ENCODE data around the gene BTG3. TPM values are rescaled to one million over a fixed set of nuclear protein-coding genes. Genes with fewer than 3 reads are reported as not detected.

Gene BTG3
- total RNA-seq, 1 experiment from 2014 or later = 7.1 TPM

- H4K20me1 ChIP-seq (ENCODE audit: low read length) = no peaks in the 10 kb centered on the region
- no peaks in the 10 kb centered on the region for H3F3A ChIP-seq (ENCODE audit: low read length, unreplicated experiment)
- intact Hi-C loops (cut with micrococcal nuclease) = no loop called here
- TF ChIP-seq EZH2 (IDR thresholded peaks at IDR 0.05; ENCODE audit: low read length, unreplicated experiment) (no peak), EZH2phosphoT487 (IDR thresholded peaks at IDR 0.05; ENCODE audit: borderline replicate concordance, low read length) (no peak)
- TF ChIP-seq, protein P1, sequence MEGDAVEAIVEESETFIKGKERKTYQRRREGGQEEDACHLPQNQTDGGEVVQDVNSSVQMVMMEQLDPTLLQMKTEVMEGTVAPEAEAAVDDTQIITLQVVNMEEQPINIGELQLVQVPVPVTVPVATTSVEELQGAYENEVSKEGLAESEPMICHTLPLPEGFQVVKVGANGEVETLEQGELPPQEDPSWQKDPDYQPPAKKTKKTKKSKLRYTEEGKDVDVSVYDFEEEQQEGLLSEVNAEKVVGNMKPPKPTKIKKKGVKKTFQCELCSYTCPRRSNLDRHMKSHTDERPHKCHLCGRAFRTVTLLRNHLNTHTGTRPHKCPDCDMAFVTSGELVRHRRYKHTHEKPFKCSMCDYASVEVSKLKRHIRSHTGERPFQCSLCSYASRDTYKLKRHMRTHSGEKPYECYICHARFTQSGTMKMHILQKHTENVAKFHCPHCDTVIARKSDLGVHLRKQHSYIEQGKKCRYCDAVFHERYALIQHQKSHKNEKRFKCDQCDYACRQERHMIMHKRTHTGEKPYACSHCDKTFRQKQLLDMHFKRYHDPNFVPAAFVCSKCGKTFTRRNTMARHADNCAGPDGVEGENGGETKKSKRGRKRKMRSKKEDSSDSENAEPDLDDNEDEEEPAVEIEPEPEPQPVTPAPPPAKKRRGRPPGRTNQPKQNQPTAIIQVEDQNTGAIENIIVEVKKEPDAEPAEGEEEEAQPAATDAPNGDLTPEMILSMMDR (conservative IDR thresholded peaks at IDR 0.05; ENCODE audit: low read depth, low read length) = no peak
- H2AFZ ChIP-seq (ENCODE audit: low read length) = no peak overlapping the region
- no peaks in the 10 kb centered on the region for H3K9me2 ChIP-seq (replicated peaks; ENCODE audit: low read length)
- no peaks in the 10 kb centered on the region for H3K9me3 ChIP-seq (ENCODE audit: low read length)
- no peak overlapping the region for H3K27ac ChIP-seq (ENCODE audit: low read length)
- no peak overlapping the region for H3K9ac ChIP-seq (ENCODE audit: low read length)
- H3K4me3 ChIP-seq (ENCODE audit: low read length) = no peak overlapping the region
- 0 out of 2 replicates have a peak, but pooled peaks cover 4% of the 10 kb centered on the region for H3K27me3 ChIP-seq (ENCODE audit: low read length)
- ATAC-seq = no peak
- no peak overlapping the region for H3K4me2 ChIP-seq (ENCODE audit: low read length)
- BruUV-seq (replicated peaks) = no TSS peak
- H3K79me2 ChIP-seq (ENCODE audit: low read length) = no peaks in the 10 kb centered on the region
- ChIA-PET CTCF (no interaction called here), POLR2A (ENCODE audit: unreplicated experiment) (no interaction called here)
- no peaks in the 10 kb centered on the region for H3K4me1 ChIP-seq (ENCODE audit: insufficient read depth, low read length)
- no peak for DNase-seq
- no peaks in the 10 kb centered on the region for H3K36me3 ChIP-seq (ENCODE audit: low read depth, low read length)
Observed at GRCh38 chr21:17636711-17637110, 24.0 kb upstream of the BTG3 start.

DNA sequence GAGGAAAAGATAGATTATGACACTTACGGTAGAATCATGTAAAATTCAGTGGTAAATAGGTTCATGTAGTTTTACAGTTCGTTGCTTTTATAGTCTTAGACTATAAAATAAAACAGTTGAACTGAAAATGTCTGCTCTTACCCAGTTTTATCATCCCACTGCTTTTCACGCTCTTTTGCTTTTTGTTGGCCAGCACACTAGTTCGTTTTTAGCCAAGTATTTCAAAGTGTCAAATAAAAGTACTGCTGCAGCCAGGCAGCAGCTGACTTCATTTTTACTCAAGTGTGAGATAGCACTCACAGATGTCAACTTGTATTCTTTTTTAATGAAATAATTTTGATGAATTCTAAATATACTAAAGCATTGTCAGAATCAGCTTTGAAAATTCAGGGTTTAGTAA, 18.5 kb upstream of the BTG3 start:
- H4K20me1 ChIP-seq (ENCODE audit: low read length) = no peaks in the 10 kb centered on the region
- H3K4me2 ChIP-seq (ENCODE audit: low read length) = no peak overlapping the region
- no peak overlapping the region for H3K27ac ChIP-seq (ENCODE audit: low read length)
- no peak overlapping the region for H3K4me3 ChIP-seq (ENCODE audit: low read length)
- no peak overlapping the region for H3K9ac ChIP-seq (ENCODE audit: low read length)
- 0 out of 2 replicates have a peak, but pooled peaks cover 14% of the 10 kb centered on the region for H3K27me3 ChIP-seq (ENCODE audit: low read length)
- no peak for DNase-seq
- ChIA-PET POLR2A (ENCODE audit: unreplicated experiment) (no interaction called here), CTCF (no interaction called here)
- TF ChIP-seq, protein P1 (conservative IDR thresholded peaks at IDR 0.05; ENCODE audit: low read depth, low read length) = no peak
- no peak for TF ChIP-seq EZH2phosphoT487 (IDR thresholded peaks at IDR 0.05; ENCODE audit: borderline replicate concordance, low read length)
- TF ChIP-seq EZH2 (IDR thresholded peaks at IDR 0.05; ENCODE audit: low read length, unreplicated experiment) = no peak
- no peaks in the 10 kb centered on the region for H3K9me3 ChIP-seq (ENCODE audit: low read length)
- H3K9me2 ChIP-seq (replicated peaks; ENCODE audit: low read length) = no peaks in the 10 kb centered on the region
- no TSS peak for BruUV-seq (replicated peaks)
- no peaks in the 10 kb centered on the region for H3K4me1 ChIP-seq (ENCODE audit: insufficient read depth, low read length)
- intact Hi-C loops (cut with micrococcal nuclease) = no loop called here
- no peak for ATAC-seq
- no peak overlapping the region for H2AFZ ChIP-seq (ENCODE audit: low read length)
- no peaks in the 10 kb centered on the region for H3K79me2 ChIP-seq (ENCODE audit: low read length)
- H3F3A ChIP-seq (ENCODE audit: low read length, unreplicated experiment) = no peaks in the 10 kb centered on the region
- H3K36me3 ChIP-seq (ENCODE audit: low read depth, low read length) = no peaks in the 10 kb centered on the region

- H3K4me1 ChIP-seq (ENCODE audit: insufficient read depth, low read length) = no peaks in the 10 kb centered on the region
- no peak overlapping the region for H2AFZ ChIP-seq (ENCODE audit: low read length)
- no peak overlapping the region for H3K9ac ChIP-seq (ENCODE audit: low read length)
- H3K4me3 ChIP-seq (ENCODE audit: low read length) = no peak overlapping the region
- peaks cover 46% of the 10 kb centered on the region for H3K27me3 ChIP-seq (ENCODE audit: low read length)
- POLR2A ChIA-PET (ENCODE audit: unreplicated experiment) = no interaction called here
- TF ChIP-seq, protein P1 (conservative IDR thresholded peaks at IDR 0.05; ENCODE audit: low read depth, low read length) = no peak
- no peak for TF ChIP-seq EZH2phosphoT487 (IDR thresholded peaks at IDR 0.05; ENCODE audit: borderline replicate concordance, low read length)
- TF ChIP-seq EZH2 (IDR thresholded peaks at IDR 0.05; ENCODE audit: low read length, unreplicated experiment) = no peak
- DNase-seq (no peak), ATAC-seq (no peak)
- intact Hi-C loops (cut with micrococcal nuclease) = no loop called here
- no peak overlapping the region for H3K4me2 ChIP-seq (ENCODE audit: low read length)
- H4K20me1 ChIP-seq (ENCODE audit: low read length) = no peaks in the 10 kb centered on the region
- H3K9me3 ChIP-seq (ENCODE audit: low read length) = no peaks in the 10 kb centered on the region
- no peaks in the 10 kb centered on the region for H3F3A ChIP-seq (ENCODE audit: low read length, unreplicated experiment)
- BruUV-seq (replicated peaks) = no TSS peak
- H3K9me2 ChIP-seq (replicated peaks; ENCODE audit: low read length) = no peaks in the 10 kb centered on the region
- H3K27ac ChIP-seq (ENCODE audit: low read length) = no peak overlapping the region
- H3K36me3 ChIP-seq (ENCODE audit: low read depth, low read length) = no peaks in the 10 kb centered on the region
- H3K79me2 ChIP-seq (ENCODE audit: low read length) = no peaks in the 10 kb centered on the region
- CTCF ChIA-PET = no interaction called here
Observed at GRCh38 chr21:17622018-17622417, 9.3 kb upstream of the BTG3 start.
